Esophagus mucosa (tissue), 1 donor: ENCODE results near the gene RUSF1. TPM values are rescaled to one million over a fixed set of nuclear protein-coding genes. Genes with fewer than 3 reads are reported as not detected.
"Not testable (repeated sequence)": the region's sequence is repeated elsewhere in the genome, so short reads cannot be mapped to it uniquely, and the experiment has no call there.

Experiments used
- ATAC-seq: fragments of 200-7000 bp; cut with Tn5 transposase; one replicate; pipeline ENCODE4 v1.9.1; 2020
- total RNA-seq: library from RNA; stranded (reverse); gene quantifications from one replicate; pipeline ENCODE4 v1.2.4, GENCODE V29; 2023
- donor health status: DM: yes; HTN: yes; CAD: no.

The RUSF1 gene
- total RNA-seq, 1 donor from 2014 or later = 29.9 TPM

GRCh38 chr16:31445931-31446330, 62.3 kb downstream of the RUSF1 start:
- not testable (repeated sequence) for ATAC-seq

- ATAC-seq = no peak
Observed at GRCh38 chr16:31441956-31442355, 66.2 kb downstream of the RUSF1 start.

GRCh38 chr16:31440516-31441184, 67.5 kb downstream of the RUSF1 start:
- ATAC-seq = no peak

GRCh38 chr16:31439519-31439918, 68.7 kb downstream of the RUSF1 start:
- no peak for ATAC-seq

Other genes with a start within 250 kb of the RUSF1 start
- gene ITGAM, start 248.4 kb downstream of the RUSF1 start, total RNA-seq = 0.96 TPM
- gene ITGAX, start 153.2 kb downstream of the RUSF1 start, total RNA-seq = 1.9 TPM
- gene ITGAD, start 115.1 kb downstream of the RUSF1 start, total RNA-seq = not detected
- 0.48 TPM for gene COX6A2, start 80.0 kb downstream of the RUSF1 start, total RNA-seq
- gene ZNF843, start 65.6 kb downstream of the RUSF1 start, total RNA-seq = 0.32 TPM
- 9.4 TPM for gene ARMC5, start 48.9 kb downstream of the RUSF1 start, total RNA-seq
- 4.3 TPM for gene TGFB1I1, start 36.2 kb downstream of the RUSF1 start, total RNA-seq
- 0.12 TPM for gene SLC5A2, start 25.3 kb downstream of the RUSF1 start, total RNA-seq
- gene AHSP, start 19.5 kb upstream of the RUSF1 start, total RNA-seq = not detected